Measurements from ENCODE around the gene MICAL3. TPM values are rescaled to one million over a fixed set of nuclear protein-coding genes. Genes with fewer than 3 reads are reported as not detected.

Gene MICAL3
- total and polyA plus RNA-seq, 9 donors, result 21.9 to 50.1 (median 32.2) TPM

DNA sequence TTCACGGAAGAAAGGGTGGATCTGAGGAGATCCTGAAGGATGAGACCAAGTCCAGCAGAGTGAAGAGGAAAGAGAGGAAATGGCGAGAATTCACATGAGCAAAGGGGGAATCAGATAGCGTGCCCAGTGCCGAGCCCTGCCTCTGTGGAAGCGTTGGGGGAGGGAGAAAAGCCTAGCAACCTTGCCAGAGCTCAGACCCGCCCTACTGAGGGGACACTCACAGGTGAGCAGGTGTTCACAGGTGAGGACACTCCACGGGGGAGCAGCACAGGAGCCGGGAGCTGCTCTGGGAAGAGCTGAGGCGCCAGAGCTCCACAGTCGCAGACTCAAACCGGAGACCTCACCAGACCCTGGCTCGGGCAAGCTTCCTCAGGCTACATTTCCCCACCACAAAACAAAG lies 56.2 kb downstream of the MICAL3 start:
- Histone ChIP-seq H3K4me3 (ENCODE audit: low read length) (no peak overlapping the region), H3K4me1 (ENCODE audit: control insufficient read depth, insufficient read depth, low read length) (peaks cover 59% of the 10 kb centered on the region), H3K27ac (ENCODE audit: low read length) (no peak overlapping the region), H3K36me3 (ENCODE audit: control insufficient read depth, insufficient read depth, low read length) (no peaks in the 10 kb centered on the region), H3K27me3 (ENCODE audit: control insufficient read depth, insufficient read depth, low read length) (no peaks in the 10 kb centered on the region), H3K9me3 (replicated peaks; ENCODE audit: control insufficient read depth, low read depth, low read length) (no peaks in the 10 kb centered on the region)
- DNase-seq, result no peak
- 95% methylated on average over 8 of the region's 12 CpGs for WGBS (ENCODE audit: insufficient coverage)

DNA sequence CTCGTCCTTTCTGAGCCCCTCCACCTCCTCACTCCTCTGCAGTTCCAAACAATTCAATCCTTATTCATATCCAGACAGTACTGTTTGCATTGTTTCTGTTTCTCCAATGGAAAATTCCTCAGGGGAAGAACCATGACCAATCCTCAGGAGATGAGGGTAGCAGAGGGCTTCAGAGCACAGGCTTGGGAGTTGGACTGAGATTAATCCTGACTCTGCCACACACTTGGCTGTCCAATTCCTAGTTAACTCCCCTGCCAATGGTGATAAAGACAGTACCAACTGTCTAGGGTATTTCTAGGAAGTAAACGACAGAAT lies 58.0 kb downstream of the MICAL3 start:
- Histone ChIP-seq H3K4me1 (ENCODE audit: control insufficient read depth, insufficient read depth, low read length) (peaks cover 44% of the 10 kb centered on the region), H3K27ac (ENCODE audit: low read length) (no peak overlapping the region)
- 63% methylated on average over 1 of the region's 2 CpGs for WGBS (ENCODE audit: insufficient coverage)

GRCh38 chr22:17965538-17966402 lies 58.6 kb downstream of the MICAL3 start:
- Histone ChIP-seq H3K9me3 (replicated peaks; ENCODE audit: control insufficient read depth, low read depth, low read length) (no peaks in the 10 kb centered on the region), H3K27ac (ENCODE audit: low read length) (no peak overlapping the region), H3K4me1 (ENCODE audit: control insufficient read depth, insufficient read depth, low read length) (peaks cover 46% of the 10 kb centered on the region), H3K36me3 (ENCODE audit: control insufficient read depth, insufficient read depth, low read length) (no peaks in the 10 kb centered on the region), H3K27me3 (ENCODE audit: control insufficient read depth, insufficient read depth, low read length) (no peaks in the 10 kb centered on the region), H3K4me3 (ENCODE audit: low read length) (no peak overlapping the region)
- WGBS (ENCODE audit: insufficient coverage), result 74% methylated on average over 9 of the region's 12 CpGs
- no peak for DNase-seq

More for the DNA sequence above, 58.0 kb downstream of the MICAL3 start:
- DNase-seq, result no peak
- no peak overlapping the region for H3K4me3 ChIP-seq (ENCODE audit: low read length)
- H3K36me3 ChIP-seq (ENCODE audit: control insufficient read depth, insufficient read depth, low read length), result no peaks in the 10 kb centered on the region
- H3K27me3 ChIP-seq (ENCODE audit: control insufficient read depth, insufficient read depth, low read length), result no peaks in the 10 kb centered on the region
- no peaks in the 10 kb centered on the region for H3K9me3 ChIP-seq (replicated peaks; ENCODE audit: control insufficient read depth, low read depth, low read length)

DNA sequence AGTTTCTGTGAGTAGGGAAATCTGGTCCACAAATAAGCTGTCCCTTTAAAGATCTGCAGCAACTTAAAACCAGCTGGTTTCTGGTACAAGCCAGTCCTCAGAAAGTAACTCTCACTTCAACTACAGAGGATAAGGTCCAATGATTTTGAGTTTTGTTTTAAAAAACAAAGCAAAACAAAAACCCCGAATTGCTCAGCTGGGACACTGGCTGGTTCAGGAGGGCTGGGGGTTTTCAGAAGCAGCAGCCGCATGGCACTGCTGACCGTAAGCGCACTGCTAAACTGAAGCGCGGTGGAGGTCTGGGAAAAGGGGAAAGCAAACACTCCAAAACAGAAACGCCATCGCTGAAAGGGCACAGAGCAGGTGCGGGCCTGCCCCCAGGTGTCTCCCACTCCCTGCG lies 59.7 kb downstream of the MICAL3 start:
- WGBS (ENCODE audit: insufficient coverage), result 39% methylated on average over 2 of the region's 10 CpGs
- peaks cover 39% of the 10 kb centered on the region for H3K4me1 ChIP-seq (ENCODE audit: control insufficient read depth, insufficient read depth, low read length)
- H3K4me3 ChIP-seq (ENCODE audit: low read length), result no peak overlapping the region
- peak overlapping the region; percentile 51 for H3K27ac ChIP-seq (ENCODE audit: low read length)
- H3K9me3 ChIP-seq (replicated peaks; ENCODE audit: control insufficient read depth, low read depth, low read length), result no peaks in the 10 kb centered on the region
- DNase-seq, result peak; percentile 36
- H3K36me3 ChIP-seq (ENCODE audit: control insufficient read depth, insufficient read depth, low read length), result no peaks in the 10 kb centered on the region
- H3K27me3 ChIP-seq (ENCODE audit: control insufficient read depth, insufficient read depth, low read length), result no peaks in the 10 kb centered on the region

GRCh38 chr22:17964156-17964555 lies 60.2 kb downstream of the MICAL3 start:
- DNase-seq, result no peak
- WGBS (ENCODE audit: insufficient coverage), result no CpG with 5 or more reads among the region's 6 CpGs
- Histone ChIP-seq H3K9me3 (replicated peaks; ENCODE audit: control insufficient read depth, low read depth, low read length) (no peaks in the 10 kb centered on the region), H3K27ac (ENCODE audit: low read length) (no peak overlapping the region), H3K36me3 (ENCODE audit: control insufficient read depth, insufficient read depth, low read length) (no peaks in the 10 kb centered on the region), H3K4me1 (ENCODE audit: control insufficient read depth, insufficient read depth, low read length) (peaks cover 34% of the 10 kb centered on the region), H3K4me3 (ENCODE audit: low read length) (no peak overlapping the region), H3K27me3 (ENCODE audit: control insufficient read depth, insufficient read depth, low read length) (no peaks in the 10 kb centered on the region)

DNA sequence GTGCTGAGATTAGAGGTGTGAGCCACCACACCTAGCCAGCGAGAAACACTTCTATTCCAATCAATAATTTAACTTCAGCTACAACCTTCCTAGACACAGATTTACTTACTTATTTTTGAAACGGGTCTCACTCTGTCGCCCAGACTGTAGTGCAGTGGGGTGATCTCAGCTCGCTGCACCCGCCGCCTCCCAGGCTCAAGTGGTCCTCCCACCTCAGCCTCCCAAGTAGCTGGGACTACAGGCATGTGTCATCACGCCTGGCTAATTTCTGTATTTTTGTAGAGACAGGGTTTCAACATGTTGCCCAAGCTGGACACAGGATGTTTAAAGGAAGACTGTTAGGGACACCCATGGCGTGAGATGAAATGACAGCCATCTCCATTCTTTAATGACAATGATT lies 61.3 kb downstream of the MICAL3 start:
- H3K36me3 ChIP-seq (ENCODE audit: control insufficient read depth, insufficient read depth, low read length), result no peaks in the 10 kb centered on the region
- peaks cover 37% of the 10 kb centered on the region for H3K4me1 ChIP-seq (ENCODE audit: control insufficient read depth, insufficient read depth, low read length)
- no peaks in the 10 kb centered on the region for H3K9me3 ChIP-seq (replicated peaks; ENCODE audit: control insufficient read depth, low read depth, low read length)
- 83% methylated on average over 4 of the region's 8 CpGs for WGBS (ENCODE audit: insufficient coverage)
- no peaks in the 10 kb centered on the region for H3K27me3 ChIP-seq (ENCODE audit: control insufficient read depth, insufficient read depth, low read length)
- H3K27ac ChIP-seq (ENCODE audit: low read length), result no peak overlapping the region
- no peak for DNase-seq
- H3K4me3 ChIP-seq (ENCODE audit: low read length), result no peak overlapping the region

DNA sequence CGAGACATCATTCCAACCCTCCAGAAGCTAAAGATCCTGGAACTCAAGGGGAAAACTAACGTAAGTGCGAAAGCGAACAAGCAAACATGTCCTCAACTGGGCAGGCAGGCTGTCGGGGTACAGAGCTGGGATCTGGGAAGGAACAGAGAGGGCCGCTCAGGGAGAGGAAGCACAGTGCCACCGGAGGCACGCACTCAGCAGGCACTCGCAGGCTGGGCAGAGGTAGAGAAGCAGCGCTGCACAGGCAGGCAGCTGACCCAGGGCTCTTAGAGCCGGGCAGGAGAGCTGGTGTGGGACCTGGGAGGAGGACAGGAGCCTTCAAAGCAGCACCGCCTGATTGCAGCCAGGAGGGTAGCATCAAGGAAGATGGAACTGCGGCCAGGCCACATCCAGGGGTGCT lies 62.2 kb downstream of the MICAL3 start:
- no peak for DNase-seq
- WGBS (ENCODE audit: insufficient coverage), result 90% methylated on average over 12 of the region's 13 CpGs
- Histone ChIP-seq H3K9me3 (replicated peaks; ENCODE audit: control insufficient read depth, low read depth, low read length) (no peaks in the 10 kb centered on the region), H3K27me3 (ENCODE audit: control insufficient read depth, insufficient read depth, low read length) (no peaks in the 10 kb centered on the region), H3K27ac (ENCODE audit: low read length) (no peak overlapping the region), H3K4me3 (ENCODE audit: low read length) (no peak overlapping the region), H3K36me3 (ENCODE audit: control insufficient read depth, insufficient read depth, low read length) (no peaks in the 10 kb centered on the region), H3K4me1 (ENCODE audit: control insufficient read depth, insufficient read depth, low read length) (peaks cover 37% of the 10 kb centered on the region)

- Histone ChIP-seq H3K4me1 (ENCODE audit: control insufficient read depth, insufficient read depth, low read length) (peaks cover 35% of the 10 kb centered on the region), H3K27ac (ENCODE audit: low read length) (no peak overlapping the region), H3K36me3 (ENCODE audit: control insufficient read depth, insufficient read depth, low read length) (no peaks in the 10 kb centered on the region)
Measured at GRCh38 chr22:17961446-17961729, 63.0 kb downstream of the MICAL3 start.

GRCh38 chr22:17960695-17961445 lies 63.5 kb downstream of the MICAL3 start:
- Histone ChIP-seq H3K27me3 (ENCODE audit: control insufficient read depth, insufficient read depth, low read length) (no peaks in the 10 kb centered on the region), H3K27ac (ENCODE audit: low read length) (no peak overlapping the region), H3K4me1 (ENCODE audit: control insufficient read depth, insufficient read depth, low read length) (peaks cover 35% of the 10 kb centered on the region), H3K4me3 (ENCODE audit: low read length) (no peak overlapping the region), H3K36me3 (ENCODE audit: control insufficient read depth, insufficient read depth, low read length) (no peaks in the 10 kb centered on the region), H3K9me3 (replicated peaks; ENCODE audit: control insufficient read depth, low read depth, low read length) (no peaks in the 10 kb centered on the region)
- WGBS (ENCODE audit: insufficient coverage), result 60% methylated on average over 19 of the region's 19 CpGs
- DNase-seq, result no peak

More at GRCh38 chr22:17961446-17961729, 63.0 kb downstream of the MICAL3 start:
- Histone ChIP-seq H3K4me3 (ENCODE audit: low read length) (no peak overlapping the region), H3K27me3 (ENCODE audit: control insufficient read depth, insufficient read depth, low read length) (no peaks in the 10 kb centered on the region), H3K9me3 (replicated peaks; ENCODE audit: control insufficient read depth, low read depth, low read length) (no peaks in the 10 kb centered on the region)
- WGBS (ENCODE audit: insufficient coverage), result 33% methylated on average over 1 of the region's 1 CpG
- DNase-seq, result no peak

- DNase-seq, result no peak
- Histone ChIP-seq H3K4me3 (ENCODE audit: low read length) (no peak overlapping the region), H3K27ac (ENCODE audit: low read length) (no peak overlapping the region), H3K27me3 (ENCODE audit: control insufficient read depth, insufficient read depth, low read length) (no peaks in the 10 kb centered on the region), H3K36me3 (ENCODE audit: control insufficient read depth, insufficient read depth, low read length) (no peaks in the 10 kb centered on the region), H3K4me1 (ENCODE audit: control insufficient read depth, insufficient read depth, low read length) (peaks cover 35% of the 10 kb centered on the region), H3K9me3 (replicated peaks; ENCODE audit: control insufficient read depth, low read depth, low read length) (no peaks in the 10 kb centered on the region)
- WGBS (ENCODE audit: insufficient coverage), result 100% methylated on average over 3 of the region's 8 CpGs
Measured at GRCh38 chr22:17960011-17960410, 64.3 kb downstream of the MICAL3 start.

All from muscle of leg (tissue), 11 donors.